Psoas muscle (tissue), 8 donors: Measurements from ENCODE around the gene PDE8B. TPM values are rescaled to one million over a fixed set of nuclear protein-coding genes. Genes with fewer than 3 reads are reported as not detected.

Source experiments
- ATAC-seq, 4 donors: fragments of 200-7000 bp; cut with Tn5 transposase; one replicate each; pipeline ENCODE4 v1.9.1; 2020; ENCODE audit warnings: moderate library complexity in 3 of 4, mild to moderate bottlenecking in 2 of 4
- DNase-seq, 2 donors: peaks; one replicate each; pipeline ENCODE4 v3.0.0-alpha.2; 2020
- H3K27ac ChIP-seq: fragments of 200-600 bp; one replicate; pipeline ENCODE4 v1.8.0; 2022
- H3K27me3 ChIP-seq, 3 donors: fragments of 200-600 bp in 1 of 3; one replicate each; pipeline versions ENCODE4 v1.6.1 to v1.8.0; 2013 to 2022; ENCODE audit warnings: low read length in 2 of 3, mild to moderate bottlenecking in 2 of 3, moderate library complexity in 1 of 3; ENCODE audit not compliant: insufficient read depth in 3 of 3
- H3K36me3 ChIP-seq, 2 donors: fragments of 200-600 bp in 1 of 2; one replicate each; pipeline versions ENCODE4 v1.6.1 to v1.8.0; 2013 to 2022; ENCODE audit warnings: low read depth in 1 of 2, mild to moderate bottlenecking in 1 of 2, moderate library complexity in 1 of 2; ENCODE audit not compliant: insufficient read depth in 1 of 2
- H3K4me1 ChIP-seq: fragments of 200-600 bp; one replicate; pipeline ENCODE4 v1.8.0; 2022
- H3K4me3 ChIP-seq: fragments of 200-600 bp; one replicate; pipeline ENCODE4 v1.8.0; 2022; ENCODE audit warnings: mild to moderate bottlenecking
- H3K9me3 ChIP-seq: fragments of 200-600 bp; one replicate; pipeline ENCODE4 v1.8.0; 2022
- WGBS, 3 donors: extraction: QIAGEN DNeasy Blood & Tissue Kit; methylation state at CpG; one replicate each; pipeline versions ENCODE4 v1.1.6 to v1.1.7; 2013; 5-methylcytosine and 5-hydroxymethylcytosine counted together
- intact Hi-C, 2 donors: fragments of 100-400 bp; cut with DNase I; formaldehyde crosslinking; loops; one replicate each; pipeline versions ENCODE4 v1.11.0 to v1.14.2; 2022
- polyA plus RNA-seq, 3 donors: library from polyadenylated mRNA; stranded (reverse); fragments of 200-250 nt; gene quantifications; one replicate each; pipeline ENCODE4 v1.2.3, GENCODE V29; 2013
- total RNA-seq, 4 donors: library from RNA; stranded (reverse); fragmentation: NEBNext Ultra II Directional in 2 of 4; extraction: Animal tissue kit (Norgen Biotek cat#: 25700) in 2 of 4; gene quantifications; one replicate each; pipeline versions ENCODE4 v1.2.1 to v1.2.4, GENCODE V29; 2021 to 2023
- TF ChIP-seq, protein P1 (sequence below): fragments of 200-600 bp; IDR thresholded peaks from one replicate; pipeline ENCODE4 v1.8.0; 2022; ENCODE audit warnings: antibody characterized with exemption
- donor health status: healthy with polysubstance abuse.
- donor health status: DM: no; HTN: no; CAD: no; lungs with moderate emphysema.
- donor health status: Bipolar disorder and iron deficiency.
- donor health status: healthy.
- donor health status: DM: yes; HTN: yes; CAD: no.
- donor health status: DM: no; HTN: no; CAD: no.
- donor health status: DM: no; HTN: no; CAD: no.
- donor health status: DM: yes; HTN: yes; CAD: no.

The PDE8B gene
- total and polyA plus RNA-seq, 7 donors, result 0.12 to 2.9 (median 0.46) TPM

DNA sequence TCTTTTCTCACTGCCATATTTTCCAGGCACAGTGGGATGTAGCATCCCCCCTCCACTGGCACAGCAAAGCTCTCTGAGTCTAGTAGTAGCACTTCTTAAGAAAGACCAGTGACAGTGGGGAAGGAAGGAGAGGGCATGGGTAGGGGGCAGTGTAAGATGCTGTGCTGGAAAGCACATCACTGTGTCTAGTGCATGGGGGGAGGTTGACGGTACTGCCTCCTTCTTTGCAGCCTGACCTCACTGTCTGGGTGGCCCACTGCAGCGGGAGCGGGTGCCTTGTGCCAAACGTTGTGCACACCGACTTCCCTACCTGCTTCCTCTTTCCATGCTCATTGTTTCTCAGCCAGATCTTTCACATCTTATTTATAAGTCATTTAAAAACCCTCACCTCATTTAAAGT lies 91.8 kb downstream of the PDE8B start:
- no peak for DNase-seq
- 66 to 74% (median 70%) methylated on average over 5 of the region's 5 CpGs for WGBS, 3 donors
- intact Hi-C loops, result no loop called here
- no peaks in the 10 kb centered on the region for H3K4me1 ChIP-seq
- H3K36me3 ChIP-seq, result no peaks in the 10 kb centered on the region
- H3K27ac ChIP-seq, result no peak overlapping the region
- H3K27me3 ChIP-seq, result no peaks in the 10 kb centered on the region
- H3K4me3 ChIP-seq, result no peak overlapping the region
- no peaks in the 10 kb centered on the region for H3K9me3 ChIP-seq
- ATAC-seq, result no peak
- TF ChIP-seq, protein P1, sequence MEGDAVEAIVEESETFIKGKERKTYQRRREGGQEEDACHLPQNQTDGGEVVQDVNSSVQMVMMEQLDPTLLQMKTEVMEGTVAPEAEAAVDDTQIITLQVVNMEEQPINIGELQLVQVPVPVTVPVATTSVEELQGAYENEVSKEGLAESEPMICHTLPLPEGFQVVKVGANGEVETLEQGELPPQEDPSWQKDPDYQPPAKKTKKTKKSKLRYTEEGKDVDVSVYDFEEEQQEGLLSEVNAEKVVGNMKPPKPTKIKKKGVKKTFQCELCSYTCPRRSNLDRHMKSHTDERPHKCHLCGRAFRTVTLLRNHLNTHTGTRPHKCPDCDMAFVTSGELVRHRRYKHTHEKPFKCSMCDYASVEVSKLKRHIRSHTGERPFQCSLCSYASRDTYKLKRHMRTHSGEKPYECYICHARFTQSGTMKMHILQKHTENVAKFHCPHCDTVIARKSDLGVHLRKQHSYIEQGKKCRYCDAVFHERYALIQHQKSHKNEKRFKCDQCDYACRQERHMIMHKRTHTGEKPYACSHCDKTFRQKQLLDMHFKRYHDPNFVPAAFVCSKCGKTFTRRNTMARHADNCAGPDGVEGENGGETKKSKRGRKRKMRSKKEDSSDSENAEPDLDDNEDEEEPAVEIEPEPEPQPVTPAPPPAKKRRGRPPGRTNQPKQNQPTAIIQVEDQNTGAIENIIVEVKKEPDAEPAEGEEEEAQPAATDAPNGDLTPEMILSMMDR, result no peak

DNA sequence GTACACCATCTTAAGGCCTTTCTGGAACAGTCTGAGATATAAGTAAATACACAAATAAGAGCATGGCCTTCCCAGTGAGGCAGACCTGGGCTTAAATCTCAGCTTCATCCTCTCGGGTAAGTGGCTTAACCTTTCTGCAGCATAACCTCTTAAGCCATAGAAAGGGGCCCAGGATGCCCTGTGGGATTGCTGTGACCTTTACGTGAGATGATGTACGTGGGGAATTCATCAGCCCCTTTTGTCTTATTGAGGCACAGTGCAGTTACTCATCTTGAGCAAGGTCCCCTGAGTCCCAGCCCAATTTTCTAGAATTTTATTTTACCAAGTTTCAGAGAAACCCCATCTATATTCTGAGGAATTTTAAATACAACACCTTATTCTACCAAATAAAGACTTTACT lies 92.2 kb downstream of the PDE8B start:
- no peak for DNase-seq
- H3K27me3 ChIP-seq, result no peaks in the 10 kb centered on the region
- no peak overlapping the region for H3K27ac ChIP-seq
- intact Hi-C loops, result no loop called here
- WGBS, 3 donors, result 75 to 81% (median 79%) methylated on average over 3 of the region's 3 CpGs
- H3K4me3 ChIP-seq, result no peak overlapping the region
- no peaks in the 10 kb centered on the region for H3K36me3 ChIP-seq
- ATAC-seq, result no peak
- TF ChIP-seq, protein P1, result no peak
- H3K4me1 ChIP-seq, result no peaks in the 10 kb centered on the region
- H3K9me3 ChIP-seq, result no peaks in the 10 kb centered on the region

DNA sequence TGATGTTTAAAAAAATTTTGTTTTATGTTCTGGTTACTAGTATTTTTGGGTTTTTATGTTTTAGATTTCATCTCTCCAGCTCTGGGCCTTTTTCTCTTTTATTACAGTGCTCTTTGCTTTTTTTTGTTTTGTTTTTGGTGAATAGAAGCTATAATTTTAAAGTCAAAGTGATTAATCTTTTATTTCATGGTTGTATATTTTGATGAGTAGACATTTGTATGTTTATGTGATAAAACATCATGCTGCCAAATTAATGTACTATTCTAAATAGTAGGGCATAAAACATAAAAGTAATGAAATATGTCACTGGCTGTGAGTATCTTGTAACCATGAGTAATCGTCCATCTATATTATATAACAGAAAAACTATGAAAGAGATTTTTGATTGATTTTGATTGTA lies 93.9 kb downstream of the PDE8B start:
- intact Hi-C loops, result no loop called here
- no peaks in the 10 kb centered on the region for H3K4me1 ChIP-seq
- no peak overlapping the region for H3K27ac ChIP-seq
- no peaks in the 10 kb centered on the region for H3K36me3 ChIP-seq
- H3K4me3 ChIP-seq, result no peak overlapping the region
- no peaks in the 10 kb centered on the region for H3K27me3 ChIP-seq
- WGBS, 3 donors, result 82 to 84% (median 83%) methylated on average over 1 of the region's 1 CpG
- no peak for ATAC-seq
- H3K9me3 ChIP-seq, result no peaks in the 10 kb centered on the region
- DNase-seq, result no peak
- TF ChIP-seq, protein P1, result no peak

DNA sequence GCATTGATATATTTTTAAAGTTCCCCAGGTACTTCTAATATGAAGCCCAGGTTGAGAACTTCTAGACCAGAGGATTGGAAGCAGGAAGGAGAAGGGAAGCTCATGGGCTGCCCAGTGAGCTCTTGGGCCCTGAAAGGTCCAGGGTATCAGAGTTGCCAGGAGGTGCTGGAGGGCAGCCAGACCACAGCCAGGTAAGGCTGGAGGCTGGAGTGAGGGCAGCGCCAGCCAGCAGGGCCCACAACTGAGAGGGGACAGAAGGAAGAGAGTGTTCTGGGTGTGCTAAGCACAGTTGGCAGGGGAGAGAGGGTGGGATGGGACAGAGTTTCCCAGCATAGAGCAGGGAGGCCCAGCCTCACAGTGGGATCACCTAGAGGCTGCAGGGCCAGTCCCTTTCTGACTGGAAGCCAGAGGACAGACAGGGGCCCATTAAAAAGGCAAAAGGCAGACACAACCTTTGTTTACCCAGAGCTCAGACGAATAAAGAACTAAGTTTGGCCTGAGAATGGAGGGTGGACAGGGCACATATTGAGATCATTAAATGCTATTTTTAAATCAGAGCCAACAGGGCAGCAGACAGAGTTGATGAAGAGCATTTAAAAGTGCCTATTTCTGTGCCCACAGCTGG lies 94.9 kb downstream of the PDE8B start:
- no peak for ATAC-seq
- H3K27ac ChIP-seq, result no peak overlapping the region
- TF ChIP-seq, protein P1, result no peak

DNA sequence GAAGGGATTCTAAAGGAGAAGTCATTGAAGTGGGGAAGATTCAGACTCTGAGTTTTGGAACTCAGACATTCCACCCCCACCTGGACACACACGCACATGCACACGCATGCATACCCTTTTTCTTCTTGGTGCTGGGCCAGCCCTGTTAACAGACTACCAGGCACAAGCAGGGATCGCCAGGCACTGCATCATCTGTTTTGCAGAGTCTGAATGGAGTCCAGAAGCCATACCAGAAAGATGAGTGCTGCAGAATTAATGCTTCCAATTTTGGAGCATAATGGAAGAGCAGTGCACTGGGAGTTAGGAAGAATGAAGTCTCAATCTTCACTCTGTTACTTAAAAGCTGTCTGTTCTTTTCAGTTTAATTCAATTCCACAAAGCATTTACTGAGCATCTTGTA lies 95.5 kb downstream of the PDE8B start:
- ATAC-seq, result no peak
- no peak overlapping the region for H3K4me3 ChIP-seq
- TF ChIP-seq, protein P1, result no peak
- no peaks in the 10 kb centered on the region for H3K36me3 ChIP-seq
- WGBS, 3 donors, result 41 to 65% (median 60%) methylated on average over 3 of the region's 3 CpGs
- H3K4me1 ChIP-seq, result no peaks in the 10 kb centered on the region
- no peaks in the 10 kb centered on the region for H3K9me3 ChIP-seq
- intact Hi-C loops, result no loop called here
- no peaks in the 10 kb centered on the region for H3K27me3 ChIP-seq
- DNase-seq, result no peak
- no peak overlapping the region for H3K27ac ChIP-seq

More for the DNA sequence above, 94.9 kb downstream of the PDE8B start:
- Histone ChIP-seq H3K9me3 (no peaks in the 10 kb centered on the region), H3K36me3 (no peaks in the 10 kb centered on the region), H3K4me1 (no peaks in the 10 kb centered on the region), H3K4me3 (no peak overlapping the region), H3K27me3 (no peaks in the 10 kb centered on the region)
- no peak for DNase-seq
- intact Hi-C loops, result no loop called here
- WGBS, 3 donors, result 67 to 79% (median 76%) methylated on average over 2 of the region's 2 CpGs
